Bone marrow (tissue), 2 donors: ENCODE data around the gene EIF4G1.

Experiments used
- DNase-seq, 2 donors: peaks; one replicate each; lab custom pipeline; 2025; lab: John Stamatoyannopoulos, UW

EIF4G1 gene

DNA sequence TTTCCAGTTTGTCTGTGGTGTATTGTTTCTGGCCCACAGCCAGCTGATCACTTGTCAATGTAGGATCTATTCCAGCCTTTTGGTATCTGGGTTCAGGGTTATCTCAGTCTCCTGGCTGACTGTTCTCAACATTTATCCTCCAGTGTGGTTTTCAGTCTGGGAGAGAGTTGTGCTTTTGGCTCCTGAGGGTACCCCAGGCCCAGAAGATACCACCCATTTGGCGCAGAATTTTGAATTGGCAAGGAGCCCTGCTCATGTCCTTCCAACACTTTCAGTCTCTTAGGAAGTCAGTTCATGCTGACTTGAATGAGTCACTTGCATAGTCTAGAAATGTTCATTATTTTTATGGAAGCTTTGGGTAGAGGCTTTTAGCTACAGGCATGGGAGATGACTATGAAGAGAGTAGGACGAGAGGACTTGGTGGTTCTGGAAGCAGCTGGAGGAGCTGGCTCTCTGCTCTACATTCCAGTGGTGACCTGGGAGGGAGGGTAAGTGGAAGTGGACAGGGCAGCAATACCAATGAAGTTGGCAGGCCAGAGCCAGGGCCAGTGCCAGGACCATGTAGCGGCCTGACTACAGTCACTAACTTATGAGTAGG, 54.3 kb downstream of the EIF4G1 start:
- no peak for DNase-seq

DNA sequence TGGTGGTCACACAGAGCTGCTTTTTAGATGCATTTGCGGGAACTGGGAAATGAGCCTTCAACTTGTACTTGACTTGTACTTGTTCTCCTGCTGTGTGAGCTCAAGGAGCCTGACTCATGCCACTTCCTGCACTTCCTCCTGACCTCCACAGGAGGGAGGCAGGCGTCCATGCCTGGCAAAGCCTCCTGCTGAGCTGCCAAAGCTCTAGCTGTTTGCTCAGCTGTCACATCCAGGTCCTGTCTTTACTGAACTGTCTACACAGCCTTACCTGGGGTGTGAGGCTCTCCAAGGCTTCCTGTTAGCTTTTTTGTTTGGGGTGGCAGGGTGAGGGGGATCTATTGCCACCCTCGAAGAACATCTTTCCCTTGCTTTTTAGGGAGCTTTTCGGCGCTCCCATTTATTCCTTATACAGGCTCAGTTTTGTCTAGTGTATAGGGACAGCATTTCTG, 57.2 kb downstream of the EIF4G1 start:
- DNase-seq, result peak; percentile 20 to 73

DNA sequence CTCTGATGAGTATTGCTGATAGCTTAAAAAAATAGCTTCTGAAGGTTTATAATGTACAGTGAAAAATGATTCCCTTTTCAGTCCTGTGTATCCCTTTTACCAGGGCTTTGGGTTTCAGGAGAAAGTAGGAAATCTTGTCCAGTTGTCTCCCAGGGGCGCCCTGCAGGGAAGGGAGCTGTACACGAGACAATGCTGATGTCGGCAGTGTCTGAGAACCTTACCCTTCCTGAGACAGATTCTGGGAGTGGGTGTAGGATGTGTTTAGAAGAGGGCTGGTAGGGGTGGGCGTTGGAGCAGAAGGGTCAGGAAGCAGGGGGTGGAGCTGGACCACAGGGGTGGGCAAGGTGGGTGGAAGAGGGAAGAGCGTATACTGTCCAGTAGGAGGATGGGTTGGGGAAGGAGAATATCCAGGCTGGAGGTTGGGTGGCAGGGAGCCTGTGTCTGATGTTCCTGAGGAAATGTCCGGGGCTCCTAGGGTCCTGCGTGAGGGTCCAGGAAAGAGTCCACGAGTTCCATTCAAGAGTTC, 58.0 kb downstream of the EIF4G1 start:
- no peak for DNase-seq

DNA sequence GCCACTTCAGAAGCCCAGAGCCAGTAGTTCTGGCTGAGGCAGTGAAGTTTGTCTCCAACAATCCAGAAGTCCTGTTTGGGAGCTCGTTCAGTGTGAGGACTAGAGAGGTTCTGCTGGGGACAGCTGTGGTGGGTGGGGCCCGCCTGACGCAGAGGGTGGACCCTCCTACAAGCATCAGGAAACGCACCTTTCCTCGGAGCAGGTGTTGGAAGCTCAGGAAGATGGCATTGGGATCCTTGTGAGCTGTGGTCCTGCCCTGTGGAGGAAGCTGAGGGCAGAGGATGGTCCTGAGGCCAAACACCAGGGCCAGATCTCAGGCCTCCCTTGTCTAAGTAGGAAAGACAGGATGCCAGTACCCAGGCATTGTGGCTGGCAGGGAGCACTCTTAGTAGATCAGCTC, 58.5 kb downstream of the EIF4G1 start:
- DNase-seq, result no peak

DNA sequence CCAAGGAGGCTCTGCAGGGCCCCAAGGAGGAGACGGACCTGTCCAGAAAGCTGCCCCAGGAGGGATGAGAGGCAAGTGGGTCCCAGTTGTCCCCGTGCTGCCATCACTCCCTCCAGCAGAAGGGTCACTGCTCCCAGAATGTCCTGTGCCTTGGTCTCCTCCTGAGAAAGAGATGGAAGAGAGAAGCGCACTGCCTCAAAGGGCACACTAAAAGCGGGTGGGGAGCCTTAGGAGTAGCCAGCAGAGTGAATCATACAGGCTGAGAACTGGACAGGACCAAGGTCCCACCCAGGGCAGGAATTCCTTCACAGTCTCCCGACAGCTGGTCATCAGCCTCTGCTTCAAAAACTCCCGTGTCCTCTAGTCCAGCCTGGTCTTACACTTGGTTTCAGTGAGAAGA, 59.0 kb downstream of the EIF4G1 start:
- DNase-seq, result no peak

DNA sequence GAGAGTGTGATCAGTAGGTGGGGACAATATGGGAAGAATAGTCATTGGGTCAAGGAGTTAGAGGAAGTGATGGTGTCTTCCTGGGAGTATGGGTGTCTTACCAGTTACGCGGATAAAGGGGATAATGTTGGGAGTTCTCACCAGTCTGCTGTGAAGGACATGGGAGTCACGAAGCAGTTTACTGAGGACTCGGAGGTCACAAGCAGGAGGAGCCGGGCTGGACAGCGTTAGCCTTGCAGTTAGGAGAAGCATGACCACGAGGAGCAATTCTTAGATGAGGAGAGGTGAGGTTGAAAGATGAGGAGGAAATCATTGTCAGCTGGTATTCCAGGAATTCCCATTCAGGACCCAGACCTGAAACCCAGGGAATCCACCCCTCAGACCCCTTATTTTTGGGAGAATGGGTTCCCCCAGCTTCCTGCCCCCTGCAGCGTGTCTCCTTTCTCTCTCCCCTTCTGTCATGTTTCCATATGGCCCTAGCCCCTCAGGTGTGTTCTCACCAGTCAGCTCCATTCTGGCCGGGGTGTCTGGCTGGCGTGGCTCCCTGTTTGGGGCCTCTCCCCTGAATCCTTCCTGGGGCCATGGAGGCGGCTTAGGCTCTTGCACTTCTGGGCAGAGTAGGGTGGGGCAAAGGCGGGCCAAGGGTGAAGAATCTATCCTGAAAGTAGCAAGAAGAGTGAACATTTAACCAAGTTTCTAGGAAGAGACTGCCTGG, 61.5 kb downstream of the EIF4G1 start:
- no peak for DNase-seq

DNA sequence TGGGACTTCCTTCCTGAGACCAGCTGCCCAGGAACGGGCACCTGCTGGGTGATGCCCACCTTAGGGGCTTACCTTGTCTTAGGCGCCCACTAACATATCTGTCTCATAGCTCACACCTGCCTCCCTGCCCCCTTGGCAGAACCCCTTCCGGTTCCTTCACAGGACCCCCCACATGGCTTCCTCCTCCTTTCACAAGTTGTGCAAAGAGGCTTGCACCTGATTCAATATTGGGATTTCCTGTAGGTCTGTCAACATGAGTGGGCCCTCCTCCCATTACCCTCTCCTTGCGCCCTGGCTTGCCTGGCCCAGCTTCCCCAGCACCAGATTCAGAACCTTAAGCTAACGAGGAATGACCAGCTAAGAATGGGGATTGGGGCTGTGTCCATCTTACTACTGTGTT, 63.0 kb downstream of the EIF4G1 start:
- DNase-seq, result no peak

DNA sequence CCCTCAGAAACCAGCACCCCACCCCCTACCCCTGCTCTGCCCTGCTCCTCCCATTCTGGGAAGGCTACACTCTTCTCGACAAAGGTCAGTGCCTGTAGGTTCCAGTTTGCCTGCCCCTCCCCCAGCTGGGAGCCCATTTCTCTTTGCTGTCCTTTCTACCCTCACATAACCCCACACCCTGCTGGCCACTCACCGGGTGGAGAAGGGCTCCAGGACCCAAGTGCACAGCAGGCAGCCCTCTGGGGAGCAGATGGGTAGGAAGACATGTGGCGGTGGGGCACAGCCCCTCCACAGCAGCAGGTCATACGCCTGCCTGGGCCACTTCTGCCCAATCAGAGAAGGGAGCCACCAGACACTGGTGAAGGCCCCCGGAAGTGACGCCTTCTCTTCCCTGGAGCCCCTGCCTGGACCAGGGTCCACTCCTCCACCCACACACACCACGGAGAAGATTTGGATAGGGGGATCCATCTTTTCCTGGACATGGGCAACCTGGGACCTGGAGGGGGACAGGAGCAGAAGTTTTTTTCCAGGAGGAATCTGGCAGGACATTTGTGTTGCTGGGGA, 63.6 kb downstream of the EIF4G1 start, which contains the start of gene THPO:
Gene THPO (minus strand): TSS at position 326 of the 564 bp plus-strand sequence. CDS start 1,948 bp downstream, outside the sequence.
- no peak for DNase-seq

DNA sequence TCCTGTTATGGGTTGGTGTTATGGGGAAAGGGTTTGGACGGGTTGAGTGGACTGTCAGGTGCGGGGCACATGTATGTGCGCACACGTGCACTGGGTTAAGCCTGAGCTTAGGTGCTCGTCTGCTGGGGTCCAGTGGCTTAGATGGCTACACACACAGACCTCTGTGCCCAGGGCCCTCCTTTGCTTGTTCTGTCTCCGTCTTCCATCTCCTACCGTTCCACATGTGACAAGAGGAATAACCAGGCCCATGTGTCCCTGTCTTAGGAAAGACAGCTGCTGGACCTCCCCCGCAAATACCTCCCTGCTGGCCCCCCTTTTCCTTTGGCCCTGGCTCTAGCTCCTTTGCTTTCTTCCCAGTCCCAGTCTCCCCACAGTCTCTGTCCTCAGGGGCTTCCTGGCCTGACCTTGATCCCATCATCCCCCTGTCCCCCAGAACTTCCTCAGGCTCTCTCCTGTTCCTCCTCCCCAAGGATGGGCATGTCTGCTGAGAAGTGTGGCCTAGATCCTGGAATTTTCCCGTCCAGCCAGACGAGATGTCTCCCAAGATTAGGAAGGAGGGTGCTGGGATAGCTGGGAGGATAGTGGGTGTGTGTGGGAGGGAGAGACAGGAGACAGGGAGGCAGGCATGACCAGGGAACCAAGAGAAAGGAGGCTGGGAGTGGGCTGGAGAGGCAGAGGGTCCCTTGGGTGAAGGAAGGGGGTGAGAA, 64.4 kb downstream of the EIF4G1 start:
- DNase-seq, result no peak

DNA sequence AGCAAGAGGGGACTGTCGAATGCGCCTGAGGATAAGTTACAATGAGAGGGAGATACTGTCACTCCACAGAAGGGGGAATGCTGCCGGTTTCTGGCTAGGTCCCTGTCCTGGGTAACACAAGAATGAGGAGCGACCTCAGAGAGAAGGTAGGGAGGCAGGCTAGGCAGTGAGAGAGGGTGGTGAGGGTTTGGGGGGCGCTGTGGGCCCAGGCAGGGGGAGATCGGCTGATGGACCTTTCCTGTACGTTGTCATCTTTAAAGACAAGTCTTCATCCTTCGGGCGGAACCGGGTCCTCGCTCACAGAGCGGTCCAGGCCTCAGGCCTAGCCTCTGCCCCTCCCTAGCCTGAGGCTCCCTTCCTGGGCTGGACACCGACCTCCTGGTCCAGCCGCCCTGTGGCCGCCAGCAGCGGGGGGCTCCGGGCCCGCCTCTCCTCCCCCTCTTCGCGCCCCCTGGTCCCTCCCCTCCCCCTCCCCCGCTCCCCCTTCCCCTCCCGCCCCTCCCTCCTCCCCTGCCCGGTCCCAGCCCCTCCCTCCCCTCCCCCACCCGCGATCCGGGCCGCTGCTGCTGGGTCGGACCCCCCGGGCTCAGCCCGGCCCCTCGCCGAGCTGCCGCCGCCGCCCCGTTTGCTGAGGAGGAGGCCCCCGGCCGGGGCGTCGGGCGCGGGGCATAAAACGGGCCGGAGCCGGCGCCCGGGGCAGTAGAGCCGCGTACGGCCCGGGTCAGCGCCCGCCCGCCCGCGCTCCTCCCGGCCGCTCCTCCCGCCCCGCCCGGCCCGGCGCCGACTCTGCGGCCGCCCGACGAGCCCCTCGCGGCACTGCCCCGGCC, 65.2 kb downstream of the EIF4G1 start, which contains the start of gene CHRD:
Gene CHRD (plus strand): TSS at position 697 of the 827 bp plus-strand sequence. CDS start 265 bp downstream, outside the sequence.
- DNase-seq, result no peak

DNA sequence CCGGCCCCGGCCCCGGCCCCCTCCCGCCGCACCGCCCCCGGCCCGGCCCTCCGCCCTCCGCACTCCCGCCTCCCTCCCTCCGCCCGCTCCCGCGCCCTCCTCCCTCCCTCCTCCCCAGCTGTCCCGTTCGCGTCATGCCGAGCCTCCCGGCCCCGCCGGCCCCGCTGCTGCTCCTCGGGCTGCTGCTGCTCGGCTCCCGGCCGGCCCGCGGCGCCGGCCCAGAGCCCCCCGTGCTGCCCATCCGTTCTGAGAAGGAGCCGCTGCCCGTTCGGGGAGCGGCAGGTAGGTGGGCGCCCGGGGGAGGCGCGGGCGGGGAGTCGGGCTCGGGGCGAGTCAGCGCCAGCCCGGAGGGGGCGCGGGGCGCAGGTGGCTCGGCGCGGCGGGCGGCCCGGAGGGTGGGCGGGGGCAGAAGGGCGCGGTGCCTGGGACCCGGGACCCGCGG, 65.8 kb downstream of the EIF4G1 start:
- DNase-seq, result no peak

DNA sequence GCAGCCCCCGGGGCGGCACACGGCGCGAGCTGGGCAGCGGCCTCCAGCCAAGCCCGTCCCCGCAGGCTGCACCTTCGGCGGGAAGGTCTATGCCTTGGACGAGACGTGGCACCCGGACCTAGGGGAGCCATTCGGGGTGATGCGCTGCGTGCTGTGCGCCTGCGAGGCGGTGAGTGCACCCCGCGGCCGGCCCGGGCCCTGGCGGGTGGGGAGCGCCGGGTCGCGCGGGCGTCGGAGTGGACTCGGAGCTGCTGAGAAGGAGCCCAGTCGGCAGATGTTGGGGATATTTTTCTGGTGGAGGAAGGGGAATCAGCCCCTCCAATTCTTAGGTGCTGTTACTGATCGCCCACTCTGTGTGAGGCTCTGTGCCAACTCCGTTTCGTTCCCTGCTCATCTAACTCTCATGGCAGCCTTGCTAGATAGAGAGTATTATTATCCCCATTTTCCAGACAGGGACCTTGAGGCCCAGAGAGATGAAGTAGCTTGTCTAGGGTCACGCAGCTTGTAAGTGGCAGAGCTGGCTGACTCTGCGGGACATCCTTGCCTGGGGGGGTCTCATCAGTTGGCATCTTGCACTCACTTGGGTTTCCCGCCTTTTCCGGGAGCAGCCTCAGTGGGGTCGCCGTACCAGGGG, 66.3 kb downstream of the EIF4G1 start:
- no peak for DNase-seq

DNA sequence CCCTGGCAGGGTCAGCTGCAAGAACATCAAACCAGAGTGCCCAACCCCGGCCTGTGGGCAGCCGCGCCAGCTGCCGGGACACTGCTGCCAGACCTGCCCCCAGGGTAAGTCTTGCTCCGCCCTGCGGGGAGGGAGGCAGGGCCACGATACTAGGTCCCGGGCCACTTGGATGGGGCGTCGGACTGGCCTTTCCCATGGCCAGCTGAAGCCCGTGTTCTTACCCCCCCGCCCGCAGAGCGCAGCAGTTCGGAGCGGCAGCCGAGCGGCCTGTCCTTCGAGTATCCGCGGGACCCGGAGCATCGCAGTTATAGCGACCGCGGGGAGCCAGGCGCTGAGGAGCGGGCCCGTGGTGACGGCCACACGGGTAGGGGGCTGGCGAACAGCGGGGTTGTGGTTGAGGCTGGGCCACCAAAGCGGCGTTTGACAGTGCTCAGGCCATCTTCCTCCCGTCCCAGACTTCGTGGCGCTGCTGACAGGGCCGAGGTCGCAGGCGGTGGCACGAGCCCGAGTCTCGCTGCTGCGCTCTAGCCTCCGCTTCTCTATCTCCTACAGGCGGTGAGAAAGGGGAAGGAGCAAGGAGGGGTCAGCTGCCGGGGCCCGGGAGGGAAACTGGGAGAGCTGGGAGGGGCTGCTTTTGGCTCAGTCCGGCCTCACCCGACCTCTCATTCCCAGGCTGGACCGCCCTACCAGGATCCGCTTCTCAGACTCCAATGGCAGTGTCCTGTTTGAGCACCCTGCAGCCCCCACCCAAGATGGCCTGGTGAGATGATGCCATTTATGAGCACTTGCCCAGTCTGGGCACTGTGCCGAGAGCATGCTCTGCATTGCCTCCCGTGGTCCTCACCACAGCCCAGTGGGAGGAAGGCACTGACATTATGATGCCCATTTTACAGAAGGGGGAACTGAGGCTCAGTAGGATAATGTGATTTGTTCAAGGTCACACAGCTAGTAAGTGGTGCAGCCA, 67.1 kb downstream of the EIF4G1 start:
- DNase-seq, result peak in 1 of 2 donors; percentile 37

DNA sequence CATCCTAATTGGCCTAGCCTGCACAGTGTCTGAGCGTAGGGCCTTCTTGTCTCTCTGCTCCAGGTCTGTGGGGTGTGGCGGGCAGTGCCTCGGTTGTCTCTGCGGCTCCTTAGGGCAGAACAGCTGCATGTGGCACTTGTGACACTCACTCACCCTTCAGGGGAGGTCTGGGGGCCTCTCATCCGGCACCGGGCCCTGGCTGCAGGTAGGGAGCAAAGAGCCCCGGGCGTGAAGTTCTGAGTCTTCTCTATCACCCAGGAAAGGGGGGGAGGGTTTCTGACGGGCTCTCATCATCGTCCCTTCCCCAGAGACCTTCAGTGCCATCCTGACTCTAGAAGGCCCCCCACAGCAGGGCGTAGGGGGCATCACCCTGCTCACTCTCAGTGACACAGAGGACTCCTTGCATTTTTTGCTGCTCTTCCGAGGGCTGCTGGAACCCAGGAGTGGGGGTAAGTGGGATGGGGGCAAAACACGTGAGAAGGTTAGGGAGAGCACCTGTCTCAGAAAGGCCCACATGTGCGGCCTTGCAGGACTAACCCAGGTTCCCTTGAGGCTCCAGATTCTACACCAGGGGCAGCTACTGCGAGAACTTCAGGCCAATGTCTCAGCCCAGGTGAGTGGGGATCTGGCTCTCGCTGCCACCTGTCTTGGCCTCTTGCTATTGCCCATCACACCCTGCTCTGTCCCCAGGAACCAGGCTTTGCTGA, 68.1 kb downstream of the EIF4G1 start:
- no peak for DNase-seq

DNA sequence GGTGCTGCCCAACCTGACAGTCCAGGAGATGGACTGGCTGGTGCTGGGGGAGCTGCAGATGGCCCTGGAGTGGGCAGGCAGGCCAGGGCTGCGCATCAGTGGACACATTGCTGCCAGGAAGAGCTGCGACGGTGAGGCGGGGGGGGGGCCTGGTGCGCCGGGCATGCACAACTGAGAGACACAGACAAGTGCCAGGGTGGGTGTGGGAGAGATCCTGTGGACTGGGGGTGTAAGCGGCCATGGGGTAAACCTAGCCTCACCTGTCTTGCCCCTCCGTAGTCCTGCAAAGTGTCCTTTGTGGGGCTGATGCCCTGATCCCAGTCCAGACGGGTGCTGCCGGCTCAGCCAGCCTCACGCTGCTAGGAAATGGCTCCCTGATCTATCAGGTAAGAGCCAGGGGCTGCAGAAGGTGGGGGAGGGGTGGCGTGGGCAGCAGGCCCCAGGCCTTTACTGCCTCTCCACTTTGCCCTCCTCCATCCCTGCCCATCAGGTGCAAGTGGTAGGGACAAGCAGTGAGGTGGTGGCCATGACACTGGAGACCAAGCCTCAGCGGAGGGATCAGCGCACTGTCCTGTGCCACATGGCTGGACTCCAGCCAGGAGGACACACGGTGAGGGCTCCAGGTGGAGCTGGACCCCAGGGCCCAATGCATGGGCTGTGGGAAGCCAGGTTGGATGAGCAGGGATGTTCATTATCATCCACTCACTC, 68.8 kb downstream of the EIF4G1 start:
- DNase-seq, result no peak

DNA sequence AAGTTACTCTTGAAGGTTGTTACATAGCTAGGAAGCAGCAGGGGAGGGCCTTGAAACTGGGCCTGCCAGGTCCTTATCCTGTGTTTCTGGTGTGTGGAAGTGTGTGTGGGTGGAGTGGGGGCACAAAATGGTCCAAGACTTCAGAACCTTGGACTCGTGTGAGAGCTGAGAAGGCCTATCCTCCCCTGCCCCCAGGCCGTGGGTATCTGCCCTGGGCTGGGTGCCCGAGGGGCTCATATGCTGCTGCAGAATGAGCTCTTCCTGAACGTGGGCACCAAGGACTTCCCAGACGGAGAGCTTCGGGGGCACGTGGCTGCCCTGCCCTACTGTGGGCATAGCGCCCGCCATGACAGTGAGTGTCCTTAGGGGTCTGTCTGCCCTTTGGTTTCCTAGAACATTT, 69.9 kb downstream of the EIF4G1 start:
- DNase-seq, result no peak
